HK-2 (cell line): ENCODE data around the gene LTA4H.

Source experiments
- DNase-seq: peaks from one replicate; pipeline ENCODE4 v3.0.0-alpha.2; 2018; ENCODE audit not compliant: unreplicated experiment

LTA4H gene

DNA sequence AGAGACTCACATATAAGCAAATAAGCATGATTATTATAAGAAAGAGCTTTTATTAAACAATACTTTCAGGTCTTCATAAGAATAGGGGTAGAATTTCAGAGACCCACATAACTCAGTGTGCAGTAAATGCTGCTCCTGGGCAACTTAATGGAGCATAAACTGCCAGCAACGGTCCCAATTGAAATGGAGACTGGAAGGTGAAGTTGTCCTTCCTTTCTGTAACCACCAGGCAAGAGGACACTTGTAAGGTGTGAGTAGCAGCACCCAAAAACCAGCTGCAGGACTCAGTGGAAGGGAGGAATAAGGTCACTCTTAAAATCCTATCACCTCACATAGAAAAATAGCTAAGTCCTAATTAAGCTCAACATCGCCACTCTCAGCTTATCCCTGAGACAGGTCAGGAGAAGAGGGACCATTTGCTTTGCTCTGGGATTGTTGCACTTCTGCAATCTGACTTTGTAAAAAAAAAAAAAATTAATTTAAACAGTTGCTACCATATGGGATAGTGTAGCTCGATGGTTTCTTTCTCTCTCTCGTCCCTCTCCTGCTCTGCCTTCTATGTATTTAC, 22.7 kb upstream of the LTA4H start:
- no peak for DNase-seq

DNA sequence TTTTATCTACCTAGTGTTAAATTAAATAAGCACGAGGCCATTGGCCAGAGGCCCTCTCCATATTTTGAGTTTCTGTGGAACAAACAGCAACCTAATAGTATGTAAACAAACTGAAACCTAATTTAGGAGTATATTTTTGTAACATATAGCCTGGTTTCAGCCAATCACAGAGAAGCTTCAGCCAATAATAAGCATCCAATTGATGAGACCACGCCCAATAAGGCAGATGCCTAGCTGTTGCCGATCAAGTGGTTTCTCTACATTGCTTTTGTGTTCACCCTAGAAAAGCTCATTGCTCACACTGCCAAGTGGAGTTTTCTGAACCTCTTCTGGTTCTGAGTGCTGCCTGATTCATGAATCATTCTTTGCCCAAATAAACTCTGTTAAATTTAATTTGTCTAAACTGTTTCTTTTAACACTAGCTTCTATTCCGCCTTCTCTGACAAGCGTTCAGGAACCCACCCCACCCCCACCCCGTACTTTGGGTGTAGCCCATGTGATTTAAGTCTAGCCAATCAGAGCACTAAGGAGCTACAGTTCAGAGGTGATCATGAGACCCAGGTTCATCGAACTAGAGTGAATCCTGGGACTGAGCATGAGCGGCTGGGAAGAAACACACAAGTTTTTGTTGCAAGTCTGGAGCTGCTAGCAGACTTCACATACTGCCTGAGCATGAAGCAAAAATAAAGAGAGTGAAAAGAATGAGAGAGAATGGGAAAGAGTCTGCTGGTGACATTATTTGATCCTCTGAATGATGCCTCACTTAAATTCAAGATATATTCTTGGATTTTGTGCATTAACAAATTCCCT, 21.5 kb upstream of the LTA4H start:
- no peak for DNase-seq

DNA sequence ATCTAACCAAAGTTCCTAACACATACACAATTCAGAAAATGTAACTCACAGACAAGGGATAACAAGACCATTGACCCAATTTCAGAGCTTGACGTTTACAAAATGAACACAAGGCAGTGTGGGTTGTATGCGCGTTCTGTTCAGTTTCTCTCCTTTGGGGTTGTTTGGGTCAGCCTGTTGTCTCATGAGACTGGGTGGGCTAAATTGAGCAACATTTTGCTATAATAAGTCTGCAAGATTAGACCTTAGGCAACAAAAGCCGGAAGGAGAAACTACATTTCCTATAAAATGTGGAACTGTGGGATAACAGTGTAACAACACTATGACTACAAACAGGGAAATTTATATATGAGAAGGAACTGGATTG, 18.8 kb upstream of the LTA4H start:
- DNase-seq = no peak

DNA sequence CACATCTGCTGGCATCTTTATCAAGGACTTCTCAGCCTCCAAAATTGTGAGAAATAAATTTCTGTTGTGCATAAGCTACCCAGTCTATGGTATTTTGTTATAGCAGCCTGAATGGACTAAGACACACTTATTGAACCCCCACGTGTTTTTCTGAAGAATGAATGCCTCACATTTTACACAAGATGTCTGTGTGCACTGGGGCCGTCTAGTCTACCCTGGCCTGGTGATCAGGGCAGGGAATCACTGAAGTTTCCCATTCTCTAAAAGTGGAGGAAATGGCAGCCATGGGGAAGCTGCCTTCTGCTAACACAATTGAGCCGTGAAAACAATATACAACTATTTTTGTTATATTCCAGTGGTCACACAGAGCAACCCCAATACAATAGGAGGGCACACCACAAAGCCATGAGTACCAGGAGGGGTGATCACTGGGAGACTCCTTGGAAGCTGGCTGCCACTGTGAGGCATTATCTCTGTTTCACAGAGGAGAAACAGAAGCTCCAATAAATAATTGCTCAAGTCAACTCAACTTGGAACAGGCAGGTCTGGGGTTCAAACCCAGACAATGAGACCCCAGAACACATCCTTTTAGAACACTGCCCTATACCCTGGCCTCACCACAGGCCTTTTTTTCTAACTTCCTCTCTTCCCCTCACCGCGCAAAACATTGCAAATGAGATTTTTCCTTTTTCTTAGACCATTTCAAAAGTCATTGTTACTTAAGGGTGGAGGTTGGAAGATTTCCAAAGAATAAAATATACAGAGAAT, 18.3 kb upstream of the LTA4H start:
- no peak for DNase-seq

DNA sequence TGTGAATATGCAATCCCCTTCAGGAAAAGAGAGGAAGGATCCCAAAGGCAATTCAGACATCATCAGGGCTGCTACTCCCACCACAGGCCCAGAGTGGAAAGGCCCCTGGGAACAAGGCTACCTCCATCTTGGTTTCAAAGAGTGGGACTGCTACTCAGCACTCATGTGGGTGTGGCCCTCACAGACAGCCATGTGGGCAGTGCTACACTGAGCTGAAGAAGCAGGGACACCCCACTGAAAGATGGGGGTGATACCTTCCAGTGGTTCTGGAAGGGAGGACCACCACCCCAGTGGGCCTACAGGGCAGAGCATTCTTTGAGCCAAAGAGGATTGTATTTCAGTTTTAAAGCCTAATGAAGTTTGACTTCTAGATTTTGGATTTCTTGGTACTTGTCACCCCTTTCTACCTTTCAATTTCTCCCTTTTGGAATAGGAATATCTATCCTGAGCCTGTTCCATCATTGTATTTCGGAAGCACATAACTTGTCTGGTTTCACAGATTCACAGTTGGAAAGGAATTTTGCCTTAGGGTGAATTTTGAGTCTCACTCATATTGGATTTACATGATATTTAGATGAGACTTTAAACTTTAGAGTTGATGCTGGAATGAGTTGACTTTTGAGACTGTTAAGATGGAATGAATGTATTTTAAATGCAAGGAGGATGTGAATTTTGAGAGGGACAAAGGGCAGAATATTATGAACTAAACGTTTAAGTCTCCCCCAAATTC, 16.5 kb upstream of the LTA4H start:
- no peak for DNase-seq

DNA sequence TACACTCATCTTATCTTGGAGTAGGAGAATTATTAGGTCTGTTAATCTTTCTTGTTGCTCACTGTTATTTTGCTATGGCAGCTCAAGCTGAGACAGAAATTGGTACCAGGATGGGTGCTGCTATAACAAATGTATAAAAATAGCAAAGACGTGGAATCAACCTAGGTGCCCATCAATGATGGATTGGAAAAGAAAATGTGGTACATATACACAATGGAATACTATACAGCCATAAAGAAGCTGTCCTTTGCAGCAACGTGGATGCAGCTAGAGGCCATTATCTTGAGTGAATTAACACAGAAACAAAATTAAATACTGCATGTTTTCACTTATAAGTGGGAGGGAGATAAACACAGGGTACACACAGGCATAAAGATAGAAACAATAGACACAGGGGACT, 14.8 kb upstream of the LTA4H start:
- DNase-seq = no peak

DNA sequence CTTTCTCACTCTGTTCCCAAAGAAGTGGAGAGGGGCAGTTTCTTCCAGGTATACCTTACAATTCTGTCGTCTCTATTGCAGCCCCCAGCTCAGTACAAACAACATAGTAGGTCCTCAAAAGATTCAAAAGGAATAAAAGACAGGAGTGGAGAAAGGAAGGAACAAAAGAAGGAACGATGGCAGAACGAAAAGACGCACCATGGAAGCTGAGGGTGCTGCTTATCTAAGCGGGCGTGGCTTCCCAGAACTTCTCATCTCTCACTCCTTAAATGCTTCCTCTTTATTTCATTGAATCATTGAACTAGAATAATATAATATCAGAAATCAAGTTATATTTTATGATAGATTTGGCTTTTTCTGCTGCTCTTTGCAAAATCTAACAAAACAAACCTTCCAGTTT, 13.7 kb upstream of the LTA4H start:
- no peak for DNase-seq

DNA sequence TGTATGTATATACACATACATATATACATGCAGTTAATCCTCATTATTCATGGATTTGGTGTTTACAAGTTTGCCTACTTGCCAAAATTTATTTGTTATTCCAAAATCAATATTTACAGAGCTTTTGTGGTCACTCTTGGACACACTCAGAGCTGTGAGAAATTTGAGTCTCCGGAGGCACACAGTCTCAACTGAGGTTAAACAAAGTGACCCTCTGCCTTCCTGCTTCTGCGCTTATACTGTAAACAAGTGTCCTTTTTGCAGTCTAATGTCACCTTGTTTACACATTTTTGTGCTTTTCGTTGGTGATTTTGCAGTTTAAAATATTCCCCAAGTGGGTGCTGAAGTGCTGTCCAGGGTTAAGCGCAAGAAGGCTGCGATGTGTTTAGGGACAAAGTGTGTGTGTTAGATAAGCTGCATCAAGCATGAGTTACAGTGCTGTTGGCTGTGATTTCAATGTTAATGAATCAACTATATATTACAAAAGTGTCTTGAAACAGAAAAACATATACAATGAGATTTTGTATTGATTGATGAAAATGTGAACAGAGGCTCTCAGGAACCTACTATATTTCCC, 13.1 kb upstream of the LTA4H start:
- no peak for DNase-seq

DNA sequence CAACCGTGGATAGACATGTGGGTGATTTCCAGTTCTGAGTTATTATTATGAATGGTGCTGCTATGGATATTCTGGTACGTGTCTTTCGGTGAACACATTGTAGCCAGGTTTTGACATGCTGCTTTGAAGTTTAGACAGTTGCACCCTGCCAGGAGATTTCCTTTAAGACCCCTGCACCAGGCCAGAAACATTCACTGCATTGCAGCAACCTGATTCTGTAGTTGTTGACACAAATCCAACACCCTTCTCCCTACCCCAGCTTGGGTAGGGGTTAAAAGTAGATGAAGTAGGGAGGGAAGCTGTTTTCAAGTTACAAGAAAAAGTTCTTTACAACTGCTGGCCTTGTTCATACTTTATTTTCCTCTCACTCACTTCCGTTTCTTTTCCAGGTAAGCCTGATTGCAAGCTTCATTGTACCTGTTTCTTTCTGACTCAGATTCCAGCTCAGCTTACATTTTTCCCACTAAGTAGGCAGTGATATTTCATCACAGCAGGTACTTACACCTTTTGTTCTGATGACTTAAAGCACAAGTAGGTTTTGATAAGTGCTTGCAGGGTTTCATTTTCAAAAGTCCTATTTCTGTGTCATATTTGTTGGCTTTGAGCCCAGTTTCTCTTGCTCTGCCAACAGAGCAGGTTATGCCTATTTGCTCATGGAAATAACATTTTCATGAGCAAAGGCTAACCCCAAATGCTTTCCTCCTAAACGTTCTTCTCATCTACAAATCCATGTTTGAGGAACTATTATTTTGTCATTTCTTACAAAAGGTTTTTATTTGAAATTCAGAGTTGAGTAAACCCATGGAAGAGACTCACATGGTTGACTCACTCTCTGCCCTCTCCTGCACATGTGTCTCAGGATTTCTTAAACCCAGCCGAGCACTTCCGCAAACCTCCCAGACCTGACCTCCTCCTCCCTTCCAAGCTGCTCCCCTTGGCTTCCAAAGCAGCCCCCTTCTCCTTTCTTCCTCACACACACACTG, 12.1 kb upstream of the LTA4H start:
- DNase-seq = no peak

DNA sequence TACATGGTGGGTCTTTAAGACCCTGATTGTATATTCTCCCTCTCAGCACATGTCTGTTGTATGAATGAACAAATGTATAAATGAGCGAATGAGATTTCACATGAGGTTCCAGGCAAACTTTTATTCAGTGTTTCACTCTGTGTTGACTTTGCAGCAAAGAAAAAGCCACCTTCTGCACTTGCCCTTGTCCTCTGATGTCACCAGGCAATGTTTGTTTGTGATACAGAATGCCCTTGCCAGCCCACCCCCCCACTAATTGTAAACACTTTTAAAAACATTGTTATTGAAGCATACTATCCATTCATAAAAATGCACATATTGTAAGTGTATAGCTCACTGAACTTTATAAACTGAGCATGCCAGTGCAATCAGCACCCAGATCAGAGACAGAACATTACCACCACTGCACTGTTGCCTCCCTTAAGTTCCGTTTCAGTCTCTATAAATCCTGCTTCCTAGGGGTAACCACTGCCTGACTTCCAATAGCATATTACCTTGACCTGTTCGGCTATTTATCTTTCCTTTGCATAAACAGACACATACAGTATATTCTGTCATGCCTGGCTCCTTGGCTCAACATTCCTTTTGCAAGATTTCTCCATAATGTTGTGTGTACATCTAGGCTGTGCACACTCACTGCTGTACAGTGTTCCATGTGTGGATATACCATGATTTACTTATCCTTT, 11.3 kb upstream of the LTA4H start:
- DNase-seq = no peak

DNA sequence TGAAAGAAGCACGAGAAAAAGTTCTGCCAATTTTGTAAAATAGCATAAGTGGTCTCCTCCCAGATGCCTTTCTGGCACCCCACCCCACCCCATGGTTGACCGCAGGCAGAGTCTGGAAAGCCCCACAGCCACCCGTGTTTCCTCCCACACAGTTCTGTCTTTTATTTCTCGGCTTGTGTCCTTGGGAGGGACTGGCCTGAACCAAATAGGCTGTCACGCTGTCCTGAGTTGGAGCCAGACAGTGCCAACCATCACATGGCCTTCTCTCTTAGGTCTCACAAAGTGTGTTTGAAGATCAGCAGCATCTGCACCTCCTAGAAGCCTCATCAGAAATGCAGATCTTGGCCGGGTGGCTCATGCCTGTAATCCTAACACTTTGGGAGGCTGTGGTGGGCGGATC, 10.2 kb upstream of the LTA4H start:
- no peak for DNase-seq

DNA sequence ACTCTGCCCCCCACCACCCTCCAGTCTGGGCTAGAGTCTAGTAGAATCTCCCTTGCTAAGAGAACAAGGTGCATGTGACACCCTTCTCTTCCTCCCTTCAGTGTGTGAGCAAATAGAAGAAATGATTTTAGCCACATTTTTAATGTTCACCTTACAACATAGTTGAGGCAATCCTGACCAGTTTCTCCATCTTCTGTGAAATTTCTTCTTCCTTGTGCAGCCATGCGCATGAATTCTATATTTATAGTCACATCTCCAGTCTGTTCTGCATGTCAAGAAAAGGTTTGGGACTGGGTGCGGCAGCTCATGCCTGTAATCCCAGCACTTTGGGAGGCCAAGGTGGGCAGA, 9.5 kb upstream of the LTA4H start:
- no peak for DNase-seq

DNA sequence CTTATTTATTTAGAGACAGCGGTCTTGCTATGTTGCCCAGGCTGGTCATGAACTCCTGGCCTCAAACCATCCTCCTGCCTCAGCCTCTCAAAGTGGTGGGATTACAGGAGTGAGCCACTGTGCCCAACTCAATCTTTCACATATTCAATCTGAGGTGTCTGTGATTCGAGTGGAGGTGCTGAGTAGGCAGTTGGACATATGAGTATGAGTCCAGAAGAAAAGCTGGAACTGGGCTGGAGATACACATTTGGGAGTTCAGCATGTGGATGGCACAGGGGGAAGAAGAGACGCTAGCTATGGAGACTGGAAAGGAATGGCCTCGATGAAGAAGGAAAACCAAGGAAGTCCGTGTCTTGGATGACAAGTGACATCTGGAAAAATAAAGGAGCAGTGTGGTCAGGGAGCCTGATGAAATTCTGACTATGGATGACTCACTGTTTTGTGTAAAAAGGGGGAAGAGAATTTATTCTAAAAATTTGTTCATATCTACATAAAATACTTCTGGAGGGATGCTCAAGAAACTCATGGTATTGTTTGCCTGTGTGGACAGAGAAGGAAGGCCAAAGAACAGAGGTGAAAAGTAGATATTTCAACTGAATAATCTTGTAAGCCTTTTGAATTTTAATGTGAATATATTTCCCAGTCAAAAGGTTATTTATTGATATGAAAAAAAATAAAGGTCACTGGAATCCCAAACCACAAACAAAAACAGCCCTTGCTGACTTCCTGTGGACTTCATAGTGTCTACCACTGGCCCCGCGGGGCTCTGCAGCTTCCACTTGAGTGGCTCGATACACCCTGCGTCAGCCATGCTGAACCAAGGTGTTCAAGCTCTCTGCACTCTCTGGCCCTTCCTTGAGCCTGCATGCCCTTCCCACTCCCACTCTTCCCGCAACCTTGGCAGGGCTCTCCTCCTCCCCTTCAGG, 8.9 kb upstream of the LTA4H start:
- DNase-seq = no peak

DNA sequence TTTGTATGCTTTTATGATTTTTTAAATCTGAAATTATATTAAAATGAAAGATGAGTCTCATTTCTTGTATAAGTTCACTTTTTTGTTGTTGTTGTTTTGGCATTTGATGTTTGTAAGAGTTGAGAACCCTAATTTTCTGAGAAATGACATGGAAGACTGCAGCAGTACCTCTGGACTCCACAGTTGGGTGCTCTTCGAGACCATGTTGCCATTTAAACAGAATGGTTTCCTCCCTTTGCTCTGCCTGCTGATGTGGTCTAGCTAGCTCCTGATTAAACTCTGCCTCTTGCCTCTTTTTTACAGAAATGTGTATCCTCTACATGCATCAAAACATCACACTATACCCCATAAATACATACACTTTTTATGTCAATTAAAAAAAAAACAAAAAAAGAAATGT, 5.8 kb upstream of the LTA4H start:
- no peak for DNase-seq

DNA sequence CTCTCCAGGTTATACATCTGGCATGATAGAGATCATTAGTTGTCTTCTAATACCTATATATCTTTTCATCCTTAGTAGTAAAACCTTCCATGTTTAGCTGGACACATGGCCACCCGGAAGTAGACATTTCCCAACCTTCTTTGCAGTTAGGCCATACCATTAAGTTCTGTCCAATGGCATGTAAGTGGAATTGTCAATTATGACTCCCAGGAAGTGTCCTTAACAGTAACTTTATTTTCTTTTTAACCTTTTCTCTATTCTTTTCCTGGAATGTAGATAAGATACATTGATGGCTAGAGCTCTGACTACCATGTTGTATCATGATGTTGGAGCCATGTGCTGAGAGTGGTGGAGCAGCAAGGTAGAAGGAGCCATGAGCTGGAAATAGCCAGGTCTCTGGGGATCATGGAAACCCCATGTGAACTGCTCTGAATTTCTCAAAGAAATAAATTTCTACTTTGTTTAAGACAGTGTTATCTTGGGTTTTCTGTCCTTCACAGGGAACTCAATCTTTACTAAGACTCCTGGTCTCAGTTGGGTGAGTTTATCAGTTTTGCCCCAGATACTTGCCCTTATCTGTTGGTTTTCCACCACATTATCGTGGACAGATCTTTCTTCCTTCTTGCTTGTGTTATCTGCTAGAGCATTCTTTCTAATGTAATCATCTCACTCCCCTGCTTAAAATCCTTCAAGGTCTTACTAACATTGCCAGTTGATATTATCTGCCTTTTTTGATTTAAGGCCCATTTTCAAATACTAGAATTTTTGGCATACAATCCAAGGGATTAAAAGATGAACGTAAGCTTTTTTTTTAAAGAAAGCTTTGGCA, 5.1 kb upstream of the LTA4H start:
- DNase-seq = no peak

DNA sequence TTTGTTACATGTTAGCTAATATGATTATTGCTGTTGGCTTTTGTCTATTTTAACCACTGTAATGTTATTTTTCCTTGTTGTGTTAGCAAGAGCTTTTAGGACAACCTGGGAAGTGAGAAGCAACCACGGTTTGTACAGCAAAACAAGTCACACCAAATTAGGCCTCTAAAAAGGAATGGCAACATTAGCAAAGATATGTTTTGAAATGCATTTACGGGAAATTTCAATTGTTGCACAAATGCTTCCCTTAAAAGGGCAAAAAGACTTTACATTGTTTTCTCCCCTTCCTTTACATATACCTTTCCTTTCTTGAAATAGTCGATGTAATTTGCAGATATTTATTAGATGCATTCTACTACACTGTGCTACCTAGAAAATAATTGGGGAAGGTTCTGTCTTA, 4.1 kb upstream of the LTA4H start:
- no peak for DNase-seq

DNA sequence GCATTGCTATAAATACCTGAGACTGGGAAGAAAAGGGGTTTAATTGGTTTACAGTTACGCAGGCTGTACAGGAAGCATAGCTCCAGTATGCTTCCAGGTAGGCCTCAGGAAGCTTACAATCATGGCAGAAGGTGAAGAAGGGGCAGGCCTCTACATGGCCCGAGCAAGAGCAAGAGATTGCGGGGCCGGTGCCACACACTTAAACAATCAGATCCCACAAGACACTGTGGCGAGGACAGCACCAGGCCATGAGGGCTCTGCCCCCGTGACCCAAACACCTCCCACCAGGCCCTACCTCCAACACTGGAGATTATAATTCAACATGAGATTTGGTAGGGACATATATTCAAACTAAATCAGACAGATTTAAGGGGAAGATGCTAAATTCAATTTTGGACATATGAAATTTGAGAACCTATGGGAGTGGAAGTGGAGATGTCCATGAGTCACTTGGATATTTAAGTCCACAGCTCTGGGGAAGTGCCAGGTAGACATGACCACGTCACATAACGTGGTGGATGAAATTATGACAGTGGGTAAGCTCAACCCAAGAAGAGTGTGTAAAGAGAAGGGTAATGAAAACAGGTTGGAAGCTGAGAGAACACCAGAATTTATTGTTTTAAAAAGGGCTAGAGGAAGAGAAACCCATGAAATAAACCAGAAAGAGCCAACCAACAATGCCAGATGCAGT, 1.5 kb upstream of the LTA4H start:
- DNase-seq = no peak
